BLaER1 treated with 17β-estradiol and CSF1 and Interleukin-3, amounts not matched to agents 10 nM and 100 nM (cell line): Measurements from ENCODE around the gene CDH23.

ENCODE experiments used
- H3K27ac ChIP-seq, 11 experiments: shearing (Covaris generic); formaldehyde crosslinking; 2 replicates each; pipeline ENCODE4 v1.8.1; 2022
- H3K27me3 ChIP-seq, 11 experiments: shearing (Covaris generic); formaldehyde crosslinking; 2 replicates each; pipeline ENCODE4 v1.8.1; 2022
- H3K36me3 ChIP-seq, 11 experiments: shearing (Covaris generic); formaldehyde crosslinking; 2 replicates each; pipeline ENCODE4 v1.8.1; 2022
- H3K4me1 ChIP-seq, 10 experiments: shearing (Covaris generic); formaldehyde crosslinking; 2 replicates each; pipeline ENCODE4 v1.8.1; 2022
- H3K4me2 ChIP-seq, 11 experiments: shearing (Covaris generic); formaldehyde crosslinking; 2 replicates each; pipeline ENCODE4 v1.8.1; 2022
- H3K4me3 ChIP-seq, 10 experiments: shearing (Covaris generic); formaldehyde crosslinking; 2 replicates each; pipeline ENCODE4 v1.8.1; 2022
- H3K9ac ChIP-seq, 11 experiments: shearing (Covaris generic); formaldehyde crosslinking; 2 replicates each; pipeline ENCODE4 v1.8.1; 2022
- H3K9me3 ChIP-seq, 11 experiments: shearing (Covaris generic); formaldehyde crosslinking; replicated peaks in 1 of 11; 2 replicates each; pipeline ENCODE4 v1.8.1; 2022
- H4K20me1 ChIP-seq, 11 experiments: shearing (Covaris generic); formaldehyde crosslinking; 2 replicates each; pipeline ENCODE4 v1.8.1; 2022
- Cebpa-rat ChIP-seq, 11 experiments: shearing (Covaris generic); IDR thresholded peaks; 2 replicates each; pipeline ENCODE4 v1.8.1; 2022

CDH23 gene

GRCh38 chr10:71810048-71810750, 413.5 kb downstream of the CDH23 start:
- H3K4me2 ChIP-seq: peak overlapping the region in 8 of 11 experiments; percentile 21 to 68 (median 35); a peak in 11 of 22 replicates
- no peaks in the 10 kb centered on the region for H3K27me3 ChIP-seq
- peaks cover 0 to 87% (median 21%) of the 10 kb centered on the region in 11 experiments; a peak in 20 of 22 replicates for H4K20me1 ChIP-seq
- no peaks in the 10 kb centered on the region for H3K9me3 ChIP-seq
- H3K36me3 ChIP-seq: peaks cover 3 to 21% (median 19%) of the 10 kb centered on the region in 11 experiments; a peak in 20 of 22 replicates
- peak overlapping the region in 1 of 11 experiments; percentile 40; a peak in 4 of 22 replicates for H3K9ac ChIP-seq
- H3K4me1 ChIP-seq: peaks cover 0 to 88% (median 48%) of the 10 kb centered on the region in 10 experiments; a peak in 17 of 20 replicates
- no peak for TF ChIP-seq Cebpa-rat (IDR thresholded peaks at IDR 0.05)
- peak overlapping the region in 2 of 11 experiments; percentile 17 to 18; a peak in 1 of 22 replicates for H3K27ac ChIP-seq
- no peak overlapping the region for H3K4me3 ChIP-seq

- H3K9me3 ChIP-seq: no peaks in the 10 kb centered on the region
- H3K4me3 ChIP-seq: no peak overlapping the region
- no peak for TF ChIP-seq Cebpa-rat (IDR thresholded peaks at IDR 0.05)
- H3K4me2 ChIP-seq: peak overlapping the region in 4 of 11 experiments; percentile 30 to 68 (median 52); a peak in 8 of 22 replicates
- peaks cover 0 to 88% (median 48%) of the 10 kb centered on the region in 10 experiments; a peak in 17 of 20 replicates for H3K4me1 ChIP-seq
- no peak overlapping the region for H3K9ac ChIP-seq
- H3K27me3 ChIP-seq: no peaks in the 10 kb centered on the region
- peak overlapping the region in 1 of 11 experiments; percentile 32; a peak in 1 of 22 replicates for H3K27ac ChIP-seq
- peaks cover 14 to 33% (median 30%) of the 10 kb centered on the region in 11 experiments for H3K36me3 ChIP-seq
- peaks cover 0 to 94% (median 32%) of the 10 kb centered on the region in 11 experiments; a peak in 20 of 22 replicates for H4K20me1 ChIP-seq
Observed at GRCh38 chr10:71811351-71811750, 414.6 kb downstream of the CDH23 start.

GRCh38 chr10:71812016-71812912, 415.5 kb downstream of the CDH23 start:
- Histone ChIP-seq H4K20me1 (peaks cover 2 to 100% (median 42%) of the 10 kb centered on the region in 11 experiments; a peak in 20 of 22 replicates), H3K4me3 (no peak overlapping the region), H3K9me3 (no peaks in the 10 kb centered on the region), H3K27ac (peak overlapping the region in 1 of 11 experiments; percentile 13; a peak in 1 of 22 replicates), H3K4me2 (peak overlapping the region in 5 of 11 experiments; percentile 12 to 68 (median 18); a peak in 9 of 22 replicates), H3K27me3 (no peaks in the 10 kb centered on the region), H3K4me1 (peaks cover 0 to 88% (median 48%) of the 10 kb centered on the region in 10 experiments; a peak in 17 of 20 replicates), H3K9ac (peak overlapping the region in 1 of 11 experiments; percentile 4; a peak in 1 of 22 replicates), H3K36me3 (peaks cover 23 to 42% (median 39%) of the 10 kb centered on the region in 11 experiments)
- TF ChIP-seq Cebpa-rat (IDR thresholded peaks at IDR 0.05): no peak

- H3K27ac ChIP-seq: peak overlapping the region in 2 of 11 experiments; percentile 12 to 13; a peak in 1 of 22 replicates
- TF ChIP-seq Cebpa-rat (IDR thresholded peaks at IDR 0.05): no peak
- no peaks in the 10 kb centered on the region for H3K27me3 ChIP-seq
- H3K9ac ChIP-seq: peak overlapping the region in 4 of 11 experiments; percentile 4 to 20 (median 9); a peak in 3 of 22 replicates
- H3K36me3 ChIP-seq: peaks cover 31 to 50% (median 47%) of the 10 kb centered on the region in 11 experiments
- no peak overlapping the region for H3K4me3 ChIP-seq
- H3K4me1 ChIP-seq: peaks cover 0 to 88% (median 48%) of the 10 kb centered on the region in 10 experiments; a peak in 17 of 20 replicates
- H3K9me3 ChIP-seq: no peaks in the 10 kb centered on the region
- peak overlapping the region in 5 of 11 experiments; percentile 12 to 56 (median 18); a peak in 9 of 22 replicates for H3K4me2 ChIP-seq
- H4K20me1 ChIP-seq: peaks cover 8 to 100% (median 50%) of the 10 kb centered on the region in 11 experiments; a peak in 21 of 22 replicates
Observed at GRCh38 chr10:71812913-71813590, 416.3 kb downstream of the CDH23 start.

- H3K4me3 ChIP-seq: no peak overlapping the region
- peak overlapping the region in 2 of 11 experiments; percentile 9 to 15; a peak in 2 of 22 replicates for H3K27ac ChIP-seq
- H3K27me3 ChIP-seq: no peaks in the 10 kb centered on the region
- H3K9me3 ChIP-seq: no peaks in the 10 kb centered on the region
- H3K9ac ChIP-seq: peak overlapping the region in 4 of 11 experiments; percentile 4 to 43 (median 23); a peak in 6 of 22 replicates
- H4K20me1 ChIP-seq: peaks cover 8 to 100% (median 69%) of the 10 kb centered on the region in 11 experiments; a peak in 21 of 22 replicates
- H3K4me2 ChIP-seq: peak overlapping the region in 2 of 11 experiments; percentile 4 to 46; a peak in 2 of 22 replicates
- H3K36me3 ChIP-seq: peaks cover 50 to 69% (median 66%) of the 10 kb centered on the region in 11 experiments
- no peak for TF ChIP-seq Cebpa-rat (IDR thresholded peaks at IDR 0.05)
- peaks cover 0 to 99% (median 47%) of the 10 kb centered on the region in 10 experiments; a peak in 17 of 20 replicates for H3K4me1 ChIP-seq
Observed at GRCh38 chr10:71814922-71815411, 418.2 kb downstream of the CDH23 start.

GRCh38 chr10:71815515-71816130, 418.9 kb downstream of the CDH23 start:
- Histone ChIP-seq H3K4me2 (peak overlapping the region in 2 of 11 experiments; percentile 4 to 46; a peak in 2 of 22 replicates), H3K4me3 (no peak overlapping the region), H4K20me1 (peaks cover 8 to 100% (median 74%) of the 10 kb centered on the region in 11 experiments; a peak in 21 of 22 replicates), H3K9ac (peak overlapping the region in 3 of 11 experiments; percentile 11 to 43 (median 35); a peak in 4 of 22 replicates), H3K27ac (peak overlapping the region in 2 of 11 experiments; percentile 9 to 15; a peak in 2 of 22 replicates), H3K4me1 (peaks cover 0 to 99% (median 41%) of the 10 kb centered on the region in 10 experiments; a peak in 17 of 20 replicates), H3K36me3 (peaks cover 57 to 75% (median 73%) of the 10 kb centered on the region in 11 experiments), H3K27me3 (no peaks in the 10 kb centered on the region), H3K9me3 (no peaks in the 10 kb centered on the region)
- no peak for TF ChIP-seq Cebpa-rat (IDR thresholded peaks at IDR 0.05)

GRCh38 chr10:71816421-71816851, 419.7 kb downstream of the CDH23 start:
- TF ChIP-seq Cebpa-rat (IDR thresholded peaks at IDR 0.05): no peak
- H3K9me3 ChIP-seq: no peaks in the 10 kb centered on the region
- H3K27me3 ChIP-seq: no peaks in the 10 kb centered on the region
- peaks cover 65 to 83% (median 81%) of the 10 kb centered on the region in 11 experiments for H3K36me3 ChIP-seq
- H3K4me1 ChIP-seq: peaks cover 0 to 99% (median 32%) of the 10 kb centered on the region in 10 experiments; a peak in 16 of 20 replicates
- H3K9ac ChIP-seq: peak overlapping the region in 2 of 11 experiments; percentile 11 to 41; a peak in 3 of 22 replicates
- H3K4me3 ChIP-seq: no peak overlapping the region
- H3K27ac ChIP-seq: 0 out of 22 replicates have a peak overlapping the region, but pooled peaks of 2 of the 11 experiments have one; percentile 2 to 17
- peaks cover 8 to 100% (median 82%) of the 10 kb centered on the region in 11 experiments; a peak in 21 of 22 replicates for H4K20me1 ChIP-seq
- no peak overlapping the region; a peak in 1 of 22 replicates for H3K4me2 ChIP-seq
